VCaP (cell line): ENCODE data around the gene MTHFD2.
A peak's percentile ranks its signal among the peaks of the same experiment; 100 is the strongest.

Source experiments
- H3K27ac ChIP-seq: fragments of 450-650 bp; 2 replicates; pipeline ENCODE4 v1.5.1; 2017
- CTCF ChIP-seq: fragments of 450-650 bp; conservative IDR thresholded peaks from 2 replicates; pipeline ENCODE4 v1.5.1; 2017; ENCODE audit warnings: mild to moderate bottlenecking, moderate library complexity

MTHFD2 gene

GRCh38 chr2:74168739-74169138 is 29.7 kb upstream of the MTHFD2 start:
- TF ChIP-seq CTCF = no peak
- no peak overlapping the region for H3K27ac ChIP-seq

- TF ChIP-seq CTCF = no peak
- H3K27ac ChIP-seq = no peak overlapping the region
Measured at GRCh38 chr2:74174909-74175308, 23.5 kb upstream of the MTHFD2 start.

DNA sequence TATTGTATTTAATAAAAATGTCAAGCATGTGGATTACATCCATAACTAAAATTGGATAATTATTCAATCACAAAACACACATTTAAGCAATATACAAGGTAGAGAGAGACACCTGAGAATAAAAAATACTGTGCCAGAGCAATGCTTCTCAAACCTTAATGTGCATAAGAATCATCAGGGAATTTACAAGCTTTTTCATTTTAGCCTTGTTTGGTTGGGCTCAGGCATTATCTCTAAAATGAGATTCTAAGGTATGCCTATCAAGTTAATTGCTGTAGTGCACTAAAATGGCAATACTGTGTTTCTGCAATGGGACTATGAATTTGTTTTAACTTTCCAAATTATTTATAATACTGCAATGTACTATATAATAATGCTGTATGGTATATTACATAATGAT is 20.7 kb upstream of the MTHFD2 start:
- peak overlapping the region; percentile 85 for H3K27ac ChIP-seq
- no peak for TF ChIP-seq CTCF

DNA sequence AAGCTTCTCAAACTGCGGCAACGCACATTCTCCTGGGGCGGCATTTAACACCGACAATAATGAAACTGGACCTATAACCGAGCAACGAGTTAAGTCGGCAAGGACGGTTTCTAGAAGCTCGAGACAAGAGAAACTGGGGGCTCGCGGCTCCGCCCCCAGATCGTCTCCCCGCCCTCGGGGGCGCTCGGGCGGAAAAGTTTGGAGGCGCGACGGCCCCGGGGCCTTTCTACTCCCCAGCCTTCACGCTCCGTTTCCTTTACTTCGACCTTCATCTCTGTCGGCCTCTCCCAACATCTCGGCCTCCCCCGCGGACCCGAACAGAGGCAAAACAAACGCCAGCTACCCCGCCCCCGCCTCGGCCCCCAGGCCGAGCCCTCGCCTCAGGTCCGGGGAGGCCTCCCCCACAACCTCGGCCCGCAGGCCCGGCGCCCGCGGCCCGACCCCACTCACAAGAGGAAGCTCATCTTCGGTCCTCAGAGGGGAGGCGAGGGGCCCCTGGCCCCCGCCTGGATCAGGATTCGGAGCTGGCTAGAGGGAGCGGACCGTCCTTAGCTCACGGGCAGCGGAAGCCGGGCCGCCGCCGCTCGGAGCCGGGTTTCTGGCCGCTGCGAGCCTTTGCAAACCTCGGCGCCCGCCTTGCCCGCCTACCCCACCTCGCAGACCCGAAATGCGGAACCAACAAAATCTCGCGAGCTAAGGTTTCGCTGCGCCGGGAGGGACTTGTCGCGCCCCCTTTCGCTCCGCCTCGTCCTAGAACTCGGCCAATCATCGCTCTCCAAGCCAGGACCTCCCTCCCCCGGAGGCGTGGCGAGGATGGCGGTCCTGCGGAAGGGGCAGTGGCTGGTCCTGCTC is 20.0 kb upstream of the MTHFD2 start, which contains the start of gene MOB1A:
TSS of gene MOB1A (minus strand) at position 669 of the 852 bp plus-strand sequence. CDS start at position 464, 205 bp downstream.
- no peak for TF ChIP-seq CTCF
- peak within 1 kb of the TSS; percentile 85 for H3K27ac ChIP-seq

DNA sequence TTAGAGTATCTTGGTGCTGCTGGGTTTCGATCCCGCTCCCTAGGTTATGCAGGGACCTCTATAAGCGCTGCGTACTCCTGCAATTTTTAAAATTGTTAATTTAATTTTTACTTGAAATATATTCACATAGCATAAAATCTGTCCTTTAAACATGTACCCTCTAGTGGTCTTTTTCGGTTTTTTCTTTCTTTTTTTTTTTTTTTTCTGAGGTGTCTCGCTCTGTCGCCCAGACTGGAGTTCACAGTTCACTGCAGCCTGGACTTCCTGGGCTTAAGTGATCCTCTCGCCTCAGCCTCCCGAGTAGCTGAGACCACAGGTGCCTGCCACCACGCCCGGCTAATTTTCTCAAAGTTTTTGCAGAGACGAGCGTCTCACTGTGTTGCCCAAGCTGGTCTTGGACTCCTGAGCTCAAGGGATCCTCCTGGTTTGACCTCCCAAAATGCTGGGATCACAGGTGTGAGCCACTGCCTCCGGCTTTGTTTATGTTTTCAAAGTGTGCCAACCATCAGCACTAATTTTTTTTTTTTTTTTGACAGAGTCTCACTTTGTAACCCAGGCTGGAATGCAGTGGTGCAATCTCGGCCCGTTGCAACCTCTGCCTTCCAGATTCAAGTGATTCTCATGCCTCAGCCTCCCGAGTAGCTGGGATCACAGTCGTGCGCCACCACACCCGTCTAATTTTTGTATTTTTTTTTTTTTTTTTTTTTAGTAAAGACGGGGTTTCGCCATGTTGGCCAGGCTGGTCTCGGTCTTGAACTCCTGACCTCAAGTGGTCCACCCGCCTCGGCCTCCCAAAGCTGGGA is 19.2 kb upstream of the MTHFD2 start:
- peak; percentile 32 for TF ChIP-seq CTCF
- H3K27ac ChIP-seq = peak overlapping the region; percentile 85

- no peak for TF ChIP-seq CTCF
- H3K27ac ChIP-seq = no peak overlapping the region
Measured at GRCh38 chr2:74181739-74182138, 16.7 kb upstream of the MTHFD2 start.

DNA sequence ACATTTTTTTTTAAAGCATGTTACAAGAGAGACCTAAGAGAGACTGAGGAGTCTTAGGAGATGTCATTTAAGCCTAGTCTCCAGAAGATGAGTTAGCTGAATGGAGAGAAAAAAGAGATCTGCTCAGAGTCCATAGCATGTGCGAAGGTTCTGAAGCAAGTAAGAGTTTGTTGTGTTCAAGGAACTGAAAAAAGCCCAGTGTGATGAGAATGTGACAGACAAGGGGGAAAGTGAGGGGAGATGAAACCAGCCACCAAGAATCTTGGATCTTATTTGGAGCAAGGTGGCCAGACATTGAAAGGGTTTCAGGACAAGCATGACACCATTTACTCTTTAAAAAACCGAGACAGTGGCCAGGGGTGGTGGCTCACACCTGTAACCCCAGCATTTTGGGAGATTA is 14.5 kb upstream of the MTHFD2 start:
- no peak overlapping the region for H3K27ac ChIP-seq
- TF ChIP-seq CTCF = no peak
